HG03066 (cell line): Measurements from ENCODE around the gene SLC16A3.
"Not testable (repeated sequence)": the region's sequence is repeated elsewhere in the genome, so short reads cannot be mapped to it uniquely, and the experiment has no call there.

Experiments
- ATAC-seq: cut with Tn5 transposase; IDR thresholded peaks from one replicate; pipeline ENCODE4 v1.9.1; 2021; ENCODE audit warnings: low read depth; ENCODE audit not compliant: unreplicated experiment

SLC16A3 gene

GRCh38 chr17:82203920-82204319 is 24.9 kb upstream of the SLC16A3 start:
- ATAC-seq: no peak

- ATAC-seq: no peak
Measured at GRCh38 chr17:82204831-82205719, 23.8 kb upstream of the SLC16A3 start.

- ATAC-seq: peak; percentile 70
Measured at GRCh38 chr17:82205720-82206508, 22.9 kb upstream of the SLC16A3 start.

- ATAC-seq: not testable (repeated sequence)
Measured at GRCh38 chr17:82210655-82211054, 18.2 kb upstream of the SLC16A3 start.

GRCh38 chr17:82212331-82213250 is 16.3 kb upstream of the SLC16A3 start, which contains the start of gene CCDC57:
CCDC57 (minus strand) TSS chr17:82212842; CDS start chr17:82201944, 10,898 bp downstream.
- peak; percentile 57 for ATAC-seq

- no peak for ATAC-seq
Measured at GRCh38 chr17:82213251-82214011, 15.4 kb upstream of the SLC16A3 start.

GRCh38 chr17:82214012-82214628 is 14.7 kb upstream of the SLC16A3 start:
- no peak for ATAC-seq

GRCh38 chr17:82215095-82215971 is 13.5 kb upstream of the SLC16A3 start:
- no peak for ATAC-seq

- ATAC-seq: no peak
Measured at GRCh38 chr17:82215972-82216300, 12.9 kb upstream of the SLC16A3 start.

GRCh38 chr17:82216301-82217119 is 12.3 kb upstream of the SLC16A3 start:
- ATAC-seq: no peak

- no peak for ATAC-seq
Measured at GRCh38 chr17:82217120-82217529, 11.7 kb upstream of the SLC16A3 start.

- no peak for ATAC-seq
Measured at GRCh38 chr17:82217530-82218204, 11.2 kb upstream of the SLC16A3 start.

- no peak for ATAC-seq
Measured at GRCh38 chr17:82218349-82219075, 10.3 kb upstream of the SLC16A3 start.

GRCh38 chr17:82219083-82219482 is 9.8 kb upstream of the SLC16A3 start:
- no peak for ATAC-seq

GRCh38 chr17:82219753-82220709 is 8.8 kb upstream of the SLC16A3 start:
- no peak for ATAC-seq
